GM20431 (cell line): Measurements from ENCODE around the gene NRM.
"Not testable (repeated sequence)": the region's sequence is repeated elsewhere in the genome, so short reads cannot be mapped to it uniquely, and the experiment has no call there.

ENCODE experiments used
- in situ Hi-C: fragments of 300-500 bp; cut with MseI, MboI; formaldehyde crosslinking; loops from one replicate; pipeline ENCODE4 v1.15.0; 2020; ENCODE audit warnings: low sequenced_read_pairs; ENCODE audit not compliant: unreplicated experiment

Gene NRM

GRCh38 chr6:30721198-30722024, 30.6 kb upstream of the NRM start:
- in situ Hi-C loops, result no loop called here

DNA sequence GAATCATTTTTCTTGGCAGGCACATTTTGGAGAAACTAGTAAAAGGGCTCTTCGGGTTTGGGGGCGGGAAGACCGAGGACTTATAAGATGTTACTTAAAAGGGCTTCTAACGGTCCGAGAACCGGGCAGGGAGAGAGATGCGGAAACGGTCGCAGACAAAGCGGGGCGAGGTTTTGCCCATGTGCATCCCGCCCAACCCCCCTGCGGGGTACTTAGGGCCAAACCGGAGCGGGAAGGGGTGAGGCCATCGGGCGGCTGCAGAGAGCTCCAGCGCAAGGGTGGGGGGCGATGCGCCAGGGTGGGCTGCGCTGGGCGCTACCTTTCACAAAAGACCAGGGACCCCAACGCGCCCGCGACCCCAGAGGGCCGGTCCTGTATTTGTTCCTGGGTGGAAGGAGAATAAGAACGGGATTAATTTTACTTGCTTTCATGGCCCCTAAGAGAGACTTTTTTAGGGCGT, 30.0 kb upstream of the NRM start:
- in situ Hi-C loops, result no loop called here

DNA sequence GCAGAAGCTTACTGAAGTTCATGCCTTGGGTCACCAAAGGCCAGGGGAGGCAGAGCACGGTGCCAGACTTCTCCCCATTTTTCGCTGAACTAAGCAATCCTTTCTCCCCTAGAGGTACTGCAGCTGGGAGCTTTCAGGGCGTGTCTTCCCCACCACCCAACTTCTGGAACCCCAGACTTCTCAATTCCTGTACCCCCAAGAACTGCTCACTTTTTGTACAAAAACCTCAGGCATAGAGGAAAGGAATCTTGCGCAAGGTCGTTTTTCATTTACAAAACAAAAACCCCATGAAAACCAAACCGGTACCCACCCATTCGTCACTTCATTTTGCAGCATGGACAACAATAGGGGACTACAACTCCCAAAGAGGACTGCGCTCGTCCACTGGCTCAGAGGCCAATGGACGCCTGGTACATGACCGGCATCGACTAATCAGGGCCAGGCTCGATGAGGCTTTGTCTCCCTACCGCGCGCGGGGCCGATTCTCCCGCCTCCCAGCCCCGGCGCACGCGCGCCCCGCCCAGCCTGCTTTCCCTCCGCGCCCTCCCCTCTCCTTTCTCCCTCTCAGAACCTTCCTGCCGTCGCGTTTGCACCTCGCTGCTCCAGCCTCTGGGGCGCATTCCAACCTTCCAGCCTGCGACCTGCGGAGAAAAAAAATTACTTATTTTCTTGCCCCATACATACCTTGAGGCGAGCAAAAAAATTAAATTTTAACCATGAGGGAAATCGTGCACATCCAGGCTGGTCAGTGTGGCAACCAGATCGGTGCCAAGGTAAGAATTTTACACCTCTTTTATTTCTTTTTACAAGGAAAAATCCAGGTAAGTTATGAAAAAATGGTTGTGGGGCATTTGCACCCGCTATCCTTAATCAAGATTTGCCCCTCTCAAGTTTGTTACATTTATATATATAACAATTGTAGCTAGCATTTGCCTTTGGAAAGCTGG, 29.3 kb upstream of the NRM start, which contains the start of gene TUBB:
Gene TUBB, plus strand, starts transcription at position 562 of the 947 bp plus-strand sequence. Its CDS starts 155 bp downstream, at position 717.
- in situ Hi-C loops, result no loop called here

DNA sequence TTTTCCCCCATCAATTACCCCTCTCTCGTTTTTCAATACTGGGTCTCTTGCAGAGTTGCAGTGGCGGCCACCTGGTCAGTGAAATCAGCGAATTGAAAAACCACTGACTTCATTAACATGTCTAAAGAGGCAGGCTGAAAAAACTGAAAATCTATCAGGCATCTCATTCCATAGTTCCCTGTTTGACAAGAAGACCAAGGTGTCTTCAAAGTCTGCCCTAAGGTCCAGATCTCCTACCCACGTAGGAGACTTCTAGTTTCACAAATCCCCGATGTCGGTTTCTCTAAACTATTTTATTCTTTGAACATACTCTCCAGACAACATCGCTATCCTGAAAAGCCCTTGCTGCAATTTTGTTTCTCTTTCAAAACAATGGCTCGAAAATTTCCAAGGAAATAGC, 28.6 kb upstream of the NRM start:
- in situ Hi-C loops, result no loop called here

DNA sequence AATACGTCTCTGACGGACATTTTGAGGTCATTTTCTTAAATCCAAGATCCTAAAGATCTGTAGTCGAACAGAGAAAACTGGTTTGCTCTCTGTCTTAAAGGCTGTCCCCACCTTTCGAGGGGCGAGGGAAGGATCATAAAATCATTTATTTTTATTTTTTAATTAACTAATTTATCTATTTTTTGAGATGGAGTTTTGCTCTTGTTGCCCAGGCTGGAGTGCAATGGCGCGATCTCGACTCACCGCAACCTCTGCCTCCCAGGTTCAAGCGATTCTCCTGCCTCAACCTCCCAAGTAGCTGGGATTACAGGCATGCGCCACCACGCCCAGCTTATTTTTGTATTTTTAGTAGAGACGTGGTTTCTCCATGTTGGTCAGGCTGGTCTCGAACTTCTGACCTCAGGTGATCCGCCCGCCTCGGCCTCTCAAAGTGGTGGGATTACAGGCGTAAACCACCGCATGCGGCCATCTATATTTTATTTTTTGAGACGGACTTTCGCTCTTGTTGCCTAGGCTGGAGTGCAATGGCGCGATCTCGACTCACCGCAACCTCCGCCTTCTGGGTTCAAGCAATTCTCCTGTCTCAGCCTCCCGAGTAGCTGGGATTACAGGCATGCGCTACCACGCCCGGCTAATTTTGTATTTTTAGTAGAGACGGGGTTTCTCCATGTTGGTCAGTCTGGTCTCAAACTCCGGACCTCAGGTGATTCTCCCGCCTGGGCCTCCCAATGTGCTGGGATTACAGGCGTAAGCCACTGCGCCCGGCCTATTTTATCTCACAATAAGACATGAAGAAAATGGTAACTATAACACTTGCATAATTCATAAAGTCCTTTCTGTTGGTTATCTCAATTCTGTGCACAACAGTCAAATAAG, 27.3 kb upstream of the NRM start:
- in situ Hi-C loops, result not testable (repeated sequence)

DNA sequence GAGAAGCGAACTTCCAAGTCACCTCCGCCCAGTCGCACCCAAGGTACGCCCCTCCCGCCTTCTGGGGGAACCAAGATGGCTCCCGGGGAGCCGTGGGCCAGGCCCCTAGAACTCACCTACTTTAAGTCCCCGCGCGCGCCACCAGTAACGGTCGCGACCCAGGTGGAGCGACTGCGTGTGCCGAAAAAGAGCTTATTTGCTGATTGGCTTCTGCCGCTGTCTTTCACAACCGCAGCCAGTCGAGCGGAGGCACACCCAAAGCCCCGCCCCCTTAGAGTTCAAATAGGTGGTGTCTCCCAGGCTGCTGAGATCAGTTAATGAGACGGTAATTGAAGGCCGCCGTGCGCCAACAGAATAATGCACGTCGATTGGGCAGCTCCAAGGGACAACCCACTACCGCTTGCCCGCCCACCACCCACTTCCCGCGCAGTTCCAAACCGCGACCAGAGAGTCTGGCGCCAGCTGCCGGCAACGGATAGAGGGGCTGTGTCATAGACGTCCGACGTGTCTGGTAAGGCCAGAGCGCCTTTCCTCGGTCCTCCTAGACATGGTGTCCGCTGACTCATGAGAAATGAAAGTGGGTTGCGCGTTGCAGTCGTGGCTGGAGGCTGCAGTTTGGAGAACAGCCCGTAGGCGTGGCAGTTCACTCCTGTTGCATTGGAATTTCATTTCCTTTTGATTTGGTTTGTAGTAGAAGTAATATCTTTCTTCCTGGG, 26.5 kb upstream of the NRM start, which contains the start of gene MDC1:
Gene MDC1, minus strand, starts transcription at position 153 of the 716 bp plus-strand sequence. CDS start 2,106 bp downstream, outside the sequence.
- in situ Hi-C loops, result no loop called here

DNA sequence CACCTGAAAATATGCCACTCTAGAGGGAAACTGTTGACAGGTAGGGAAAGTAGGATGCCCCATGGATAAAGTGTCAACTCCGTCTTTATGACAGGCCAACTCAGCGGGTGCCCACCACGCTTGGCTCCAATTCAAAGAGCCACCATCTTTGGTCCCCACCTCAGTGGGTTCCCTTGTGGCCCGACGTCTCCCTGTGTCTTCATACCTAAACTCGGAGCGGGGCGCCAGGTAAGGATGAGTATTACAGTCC, 26.0 kb upstream of the NRM start:
- in situ Hi-C loops, result no loop called here

DNA sequence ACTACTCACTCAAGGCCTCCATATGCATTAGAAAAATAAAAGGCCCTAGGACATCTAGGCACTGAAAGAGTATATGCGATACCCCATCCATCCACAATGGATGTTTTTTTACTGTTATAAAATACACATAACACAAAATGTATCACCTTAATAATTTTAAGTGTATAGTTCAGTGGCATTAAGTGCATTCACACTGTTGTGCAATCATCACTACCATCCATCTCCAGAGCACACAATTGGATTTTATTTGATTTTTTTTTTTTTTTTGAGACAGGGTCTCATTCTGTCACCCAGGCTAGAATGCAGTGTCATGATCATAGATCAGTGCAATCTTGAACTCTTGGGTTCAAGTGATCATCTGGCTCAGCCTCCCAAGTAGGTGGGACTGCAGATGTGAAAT, 23.5 kb upstream of the NRM start:
- in situ Hi-C loops, result no loop called here

GRCh38 chr6:30712441-30712945, 21.7 kb upstream of the NRM start:
- in situ Hi-C loops, result no loop called here

GRCh38 chr6:30711758-30712380, 21.1 kb upstream of the NRM start:
- in situ Hi-C loops, result no loop called here

- in situ Hi-C loops, result no loop called here
These were observed 18.5 kb upstream of the NRM start for GRCh38 chr6:30709101-30709868.

GRCh38 chr6:30707281-30707850, 16.6 kb upstream of the NRM start:
- in situ Hi-C loops, result no loop called here

GRCh38 chr6:30705620-30706019, 14.8 kb upstream of the NRM start:
- in situ Hi-C loops, result no loop called here

DNA sequence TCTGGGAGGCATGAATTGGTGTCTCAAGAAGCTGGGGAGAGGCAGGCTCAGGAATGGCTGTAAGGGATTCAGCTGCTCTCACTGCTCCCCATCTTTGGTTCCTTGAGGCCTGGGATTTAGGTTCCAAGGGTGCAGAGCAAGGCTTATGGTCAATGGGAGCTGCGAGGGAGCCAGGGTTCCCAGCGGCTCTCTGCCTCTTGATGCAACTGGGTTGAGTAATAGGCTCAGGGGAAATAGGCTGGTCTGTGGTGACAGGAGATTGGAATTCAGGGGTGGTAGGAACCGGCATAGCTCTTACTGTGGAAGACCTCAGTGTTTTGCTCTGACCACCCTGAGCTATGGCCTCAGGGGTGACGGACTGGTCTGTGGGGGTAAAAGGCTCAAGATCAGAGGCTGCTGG, 13.0 kb upstream of the NRM start:
- in situ Hi-C loops, result no loop called here

- in situ Hi-C loops, result no loop called here
These were observed 12.2 kb upstream of the NRM start for GRCh38 chr6:30703011-30703410.

DNA sequence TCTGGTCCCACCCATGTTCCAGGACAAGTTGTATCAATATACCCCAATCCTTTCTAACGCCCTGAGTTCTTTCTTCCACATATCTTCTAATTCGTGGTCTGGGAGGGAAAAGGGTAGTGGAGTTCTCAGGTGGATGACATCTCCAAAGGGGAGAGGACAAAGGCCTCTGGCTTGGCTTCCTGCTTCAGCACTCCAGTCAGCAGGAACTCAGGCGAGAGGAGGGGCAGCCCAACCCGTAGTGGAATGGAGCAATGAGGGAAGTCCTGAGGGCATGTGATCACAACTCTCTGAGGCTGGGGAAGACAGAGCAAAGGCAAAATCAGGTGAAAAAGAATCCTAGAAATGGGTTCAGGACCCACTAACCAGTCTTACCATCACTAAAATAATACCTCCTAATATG, 9.6 kb upstream of the NRM start:
- in situ Hi-C loops, result no loop called here

- in situ Hi-C loops, result no loop called here
These were observed 5.6 kb upstream of the NRM start for GRCh38 chr6:30696432-30696831.
